NCI-H146 treated with DMSO at 0.1 percent for 48 hours (cell line): ENCODE results near the gene PCDHGA2.
"Not testable (repeated sequence)": the region's sequence is repeated elsewhere in the genome, so short reads cannot be mapped to it uniquely, and the experiment has no call there.

Experiments
- DNase-seq: peaks from one replicate; lab custom pipeline; 2025; ENCODE audit not compliant: unreplicated experiment; lab: John Stamatoyannopoulos, UW

Gene PCDHGA2

DNA sequence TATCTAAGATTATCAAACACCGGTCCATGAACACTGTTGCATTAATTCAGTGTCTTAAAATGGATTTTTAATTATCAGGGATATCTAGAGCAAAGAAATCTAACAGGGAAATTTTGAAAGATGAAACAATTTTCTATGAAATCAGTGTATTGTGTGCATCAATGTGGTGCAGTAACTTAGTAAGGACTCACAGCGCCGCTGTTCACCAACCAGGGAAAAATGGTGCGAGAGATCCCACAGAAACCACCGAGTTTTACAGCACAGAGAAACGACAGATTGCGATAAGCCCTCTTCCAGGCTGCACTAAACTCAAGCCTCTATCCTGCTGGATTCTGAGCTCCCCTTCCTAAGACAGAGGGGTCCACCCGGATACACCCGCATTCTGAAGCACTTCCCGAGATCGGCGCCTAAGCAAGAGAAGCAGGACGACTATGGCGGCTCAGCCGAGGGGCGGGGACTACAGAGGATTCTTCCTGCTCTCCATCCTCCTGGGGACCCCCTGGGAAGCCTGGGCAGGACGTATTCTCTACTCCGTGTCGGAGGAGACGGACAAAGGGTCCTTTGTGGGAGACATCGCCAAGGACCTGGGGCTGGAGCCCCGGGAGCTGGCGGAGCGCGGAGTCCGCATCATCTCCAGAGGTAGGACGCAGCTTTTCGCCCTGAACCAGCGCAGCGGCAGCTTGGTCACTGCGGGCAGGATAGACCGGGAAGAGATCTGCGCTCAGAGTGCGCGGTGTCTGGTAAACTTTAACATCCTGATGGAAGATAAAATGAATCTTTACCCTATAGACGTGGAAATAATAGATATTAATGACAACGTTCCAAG, 44.1 kb downstream of the PCDHGA2 start, which contains the start of gene PCDHGA7:
Gene PCDHGA7, plus strand, starts transcription at position 274 of the 826 bp plus-strand sequence. Its CDS starts 158 bp downstream, at position 432.
- no peak for DNase-seq

DNA sequence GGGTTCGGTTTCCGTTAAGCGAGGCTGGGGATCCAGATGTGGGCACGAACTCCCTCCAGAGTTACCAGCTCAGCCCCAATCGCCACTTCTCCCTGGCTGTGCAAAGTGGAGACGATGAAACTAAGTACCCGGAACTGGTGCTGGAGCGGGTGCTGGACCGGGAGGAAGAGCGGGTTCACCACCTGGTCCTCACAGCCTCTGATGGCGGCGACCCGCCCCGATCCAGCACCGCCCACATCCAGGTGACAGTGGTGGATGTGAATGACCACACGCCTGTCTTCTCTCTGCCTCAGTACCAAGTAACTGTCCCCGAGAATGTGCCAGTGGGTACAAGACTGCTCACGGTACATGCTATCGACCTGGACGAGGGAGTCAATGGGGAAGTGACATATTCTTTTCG, 44.8 kb downstream of the PCDHGA2 start:
- DNase-seq, result no peak

DNA sequence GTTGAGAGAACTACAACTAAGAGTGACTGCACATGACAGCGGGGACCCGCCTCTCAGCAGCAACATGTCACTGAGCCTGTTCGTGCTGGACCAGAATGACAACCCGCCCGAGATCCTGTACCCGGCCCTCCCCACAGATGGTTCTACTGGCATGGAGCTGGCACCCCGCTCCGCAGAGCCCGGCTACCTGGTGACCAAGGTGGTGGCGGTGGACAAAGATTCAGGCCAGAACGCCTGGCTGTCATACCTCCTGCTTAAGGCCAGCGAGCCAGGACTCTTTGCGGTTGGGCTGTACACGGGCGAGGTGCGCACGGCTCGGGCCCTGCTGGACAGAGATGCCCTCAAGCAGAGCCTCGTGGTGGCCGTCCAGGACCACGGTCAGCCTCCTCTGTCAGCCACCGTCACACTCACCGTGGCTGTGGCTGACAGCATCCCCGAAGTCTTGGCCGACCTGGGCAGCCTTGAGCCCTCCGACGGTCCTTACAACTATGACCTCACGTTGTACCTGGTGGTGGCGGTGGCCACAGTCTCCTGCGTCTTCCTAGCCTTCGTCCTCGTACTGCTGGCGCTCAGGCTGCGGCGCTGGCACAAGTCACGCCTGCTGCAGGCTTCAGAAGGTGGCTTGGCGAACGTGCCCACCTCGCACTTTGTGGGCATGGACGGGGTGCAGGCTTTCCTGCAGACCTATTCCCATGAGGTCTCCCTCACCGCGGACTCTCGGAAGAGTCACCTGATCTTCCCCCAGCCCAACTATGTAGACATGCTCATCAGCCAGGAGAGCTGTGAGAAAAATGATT, 46.1 kb downstream of the PCDHGA2 start:
- no peak for DNase-seq

DNA sequence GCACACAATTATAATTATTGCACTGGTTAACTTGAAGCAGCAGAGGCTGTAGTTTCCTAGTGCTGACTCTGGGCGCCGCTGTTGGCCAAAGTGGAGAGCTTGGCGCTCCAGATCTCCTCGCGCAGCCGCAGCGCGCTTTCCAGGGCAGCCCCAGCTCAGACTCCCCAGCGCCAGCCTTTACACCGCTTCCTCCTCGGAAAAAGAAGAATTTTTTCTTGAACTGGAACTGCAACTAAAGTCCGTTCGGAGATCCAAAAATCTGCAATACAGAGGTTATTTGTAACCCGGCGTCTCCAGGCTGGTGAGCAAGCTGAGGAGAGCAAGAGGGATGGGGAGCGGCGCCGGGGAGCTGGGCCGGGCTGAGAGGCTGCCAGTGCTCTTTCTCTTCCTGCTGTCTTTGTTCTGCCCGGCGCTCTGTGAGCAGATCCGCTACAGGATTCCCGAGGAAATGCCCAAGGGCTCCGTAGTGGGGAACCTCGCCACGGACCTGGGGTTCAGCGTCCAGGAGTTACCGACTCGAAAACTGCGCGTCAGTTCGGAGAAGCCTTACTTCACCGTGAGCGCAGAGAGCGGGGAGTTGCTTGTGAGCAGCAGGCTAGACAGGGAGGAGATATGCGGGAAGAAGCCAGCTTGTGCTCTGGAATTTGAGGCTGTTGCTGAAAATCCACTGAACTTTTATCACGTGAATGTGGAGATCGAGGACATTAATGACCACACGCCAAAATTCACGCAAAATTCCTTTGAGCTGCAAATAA, 49.2 kb downstream of the PCDHGA2 start, which contains the start of gene PCDHGB4:
Gene PCDHGB4, plus strand, starts transcription at position 142 of the 755 bp plus-strand sequence. Its CDS starts 187 bp downstream, at position 329.
- DNase-seq, result not testable (repeated sequence)

DNA sequence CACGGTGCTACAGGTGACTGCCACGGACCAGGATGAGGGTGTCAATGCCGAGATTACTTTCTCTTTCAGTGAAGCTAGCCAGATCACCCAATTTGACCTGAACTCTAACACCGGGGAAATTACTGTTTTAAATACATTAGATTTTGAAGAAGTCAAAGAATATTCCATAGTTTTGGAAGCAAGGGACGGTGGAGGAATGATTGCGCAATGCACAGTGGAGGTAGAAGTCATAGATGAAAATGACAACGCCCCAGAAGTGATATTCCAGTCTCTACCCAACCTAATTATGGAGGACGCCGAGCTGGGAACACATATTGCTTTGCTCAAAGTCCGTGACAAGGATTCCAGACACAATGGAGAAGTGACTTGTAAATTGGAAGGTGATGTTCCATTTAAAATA, 50.1 kb downstream of the PCDHGA2 start:
- DNase-seq, result no peak

DNA sequence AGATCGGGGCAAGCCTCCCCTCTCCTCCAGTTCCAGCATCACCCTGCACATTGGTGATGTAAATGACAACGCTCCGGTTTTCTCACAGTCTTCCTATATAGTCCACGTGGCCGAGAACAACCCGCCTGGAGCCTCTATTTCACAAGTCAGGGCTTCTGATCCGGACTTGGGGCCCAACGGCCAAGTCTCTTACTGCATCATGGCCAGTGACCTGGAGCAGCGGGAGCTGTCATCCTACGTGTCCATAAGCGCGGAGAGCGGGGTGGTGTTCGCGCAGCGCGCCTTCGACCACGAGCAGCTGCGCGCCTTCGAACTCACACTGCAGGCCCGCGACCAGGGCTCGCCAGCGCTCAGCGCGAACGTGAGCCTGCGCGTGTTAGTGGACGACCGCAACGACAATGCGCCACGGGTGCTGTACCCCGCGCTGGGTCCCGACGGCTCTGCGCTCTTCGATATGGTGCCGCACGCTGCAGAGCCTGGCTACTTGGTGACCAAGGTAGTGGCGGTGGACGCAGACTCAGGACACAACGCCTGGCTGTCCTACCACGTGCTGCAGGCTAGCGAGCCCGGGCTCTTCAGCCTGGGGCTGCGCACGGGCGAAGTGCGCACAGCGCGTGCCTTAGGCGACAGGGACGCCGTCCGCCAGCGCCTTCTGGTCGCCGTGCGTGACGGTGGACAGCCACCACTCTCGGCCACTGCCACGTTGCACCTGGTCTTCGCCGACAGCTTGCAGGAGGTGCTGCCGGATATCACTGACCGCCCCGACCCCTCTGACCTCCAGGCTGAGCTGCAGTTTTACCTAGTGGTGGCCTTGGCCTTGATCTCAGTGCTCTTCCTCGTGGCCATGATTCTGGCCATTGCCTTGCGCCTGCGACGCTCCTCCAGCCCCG, 50.8 kb downstream of the PCDHGA2 start:
- no peak for DNase-seq

DNA sequence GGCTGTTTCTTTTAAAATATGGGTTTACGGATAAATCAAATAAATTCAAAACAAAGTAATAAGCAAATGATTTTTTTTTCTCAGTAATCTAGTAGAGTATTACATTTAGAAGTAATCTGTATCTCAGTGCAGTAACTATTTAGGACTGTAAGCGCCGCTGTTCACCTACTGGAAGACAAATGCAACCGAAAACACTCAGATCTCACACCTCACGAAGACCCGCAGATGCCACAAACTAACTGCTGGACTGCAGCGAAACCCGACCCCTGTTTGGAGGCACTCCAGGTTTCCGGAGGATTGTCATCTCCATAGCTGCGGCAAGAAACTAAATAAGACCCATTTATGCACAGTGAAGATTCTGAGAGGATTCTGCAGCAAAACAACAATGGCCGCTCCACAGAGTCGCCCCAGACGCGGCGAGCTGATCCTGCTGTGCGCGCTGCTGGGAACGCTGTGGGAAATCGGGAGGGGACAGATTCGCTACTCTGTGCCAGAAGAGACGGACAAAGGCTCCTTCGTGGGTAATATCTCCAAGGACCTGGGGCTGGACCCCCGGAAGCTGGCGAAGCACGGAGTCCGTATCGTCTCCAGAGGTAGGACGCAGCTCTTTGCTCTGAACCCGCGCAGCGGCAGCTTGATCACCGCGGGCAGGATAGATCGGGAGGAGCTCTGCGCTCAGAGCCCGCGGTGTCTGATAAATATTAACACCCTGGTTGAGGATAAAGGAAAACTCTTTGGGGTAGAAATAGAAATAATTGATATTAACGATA, 54.1 kb downstream of the PCDHGA2 start, which contains the start of gene PCDHGA8:
Gene PCDHGA8, plus strand, starts transcription at position 205 of the 770 bp plus-strand sequence. Its CDS starts 181 bp downstream, at position 386.
- DNase-seq, result no peak
